Measurements from ENCODE around the gene CAMK2A. TPM values are rescaled to one million over a fixed set of nuclear protein-coding genes. Genes with fewer than 3 reads are reported as not detected.

The CAMK2A gene
- polyA plus RNA-seq, 1 experiment, result 0.37 TPM

DNA sequence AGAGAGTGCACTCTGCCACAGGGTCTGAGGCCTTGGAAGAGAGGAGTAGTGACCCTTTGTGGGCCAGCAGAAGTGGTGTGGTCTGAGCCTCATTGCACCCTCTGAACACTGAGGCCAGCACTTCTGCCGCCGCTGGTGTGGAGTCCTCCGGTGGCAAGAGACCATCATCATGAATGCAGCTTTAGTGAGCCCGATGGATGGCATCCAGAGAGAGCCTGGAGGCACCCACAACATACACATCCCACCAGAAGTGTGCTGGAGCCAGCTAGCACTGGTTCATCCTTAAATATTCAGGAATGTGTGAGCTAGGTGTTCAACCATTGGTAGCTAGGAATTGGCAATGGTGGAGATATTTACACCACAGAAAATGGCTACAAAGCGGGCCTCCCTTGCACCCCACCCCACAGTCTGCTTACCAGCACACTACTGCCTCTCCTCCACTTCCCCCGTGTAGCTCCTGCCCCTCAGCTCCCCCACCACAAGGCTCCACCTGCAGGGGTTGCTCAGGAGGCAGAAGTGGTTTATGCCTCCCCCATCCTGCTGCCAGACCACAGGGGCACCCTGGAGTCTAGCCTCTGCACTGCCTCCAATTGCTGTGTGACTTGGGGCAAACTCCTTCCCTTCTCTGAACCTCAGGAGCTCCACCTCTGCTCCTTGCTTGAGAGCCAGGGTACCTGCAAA, 83.3 kb downstream of the CAMK2A start:
- TF ChIP-seq CTCF (IDR thresholded peaks at IDR 0.05; ENCODE audit: low read depth, low read length), result no peak
- H3K4me3 ChIP-seq (ENCODE audit: low read depth, low read length), result no peak overlapping the region
- no peak overlapping the region for H3K27ac ChIP-seq (ENCODE audit: low read depth, low read length)
- POLR2A ChIA-PET, result interaction anchor here (0.5 to 0.6 kb wide), 2 partner anchors 43 to 72 kb away, joined by 3 to 4 read pairs; no protein-coding TSS in a partner anchor
- CTCF ChIA-PET, result interaction anchor here (1.3 to 2.6 kb wide), 2 partner anchors 10 to 44 kb away, joined by 6 read pairs; no protein-coding TSS in a partner anchor
- DNase-seq (ENCODE audit: low read depth, low spot score), result no peak
- no peaks in the 10 kb centered on the region; the same call in 1 of the 2 replicates for H3K9me3 ChIP-seq (ENCODE audit: control insufficient read depth, insufficient read depth, low read length)
- H3K27me3 ChIP-seq (ENCODE audit: control insufficient read depth, insufficient read depth, low read length), result no peaks in the 10 kb centered on the region

DNA sequence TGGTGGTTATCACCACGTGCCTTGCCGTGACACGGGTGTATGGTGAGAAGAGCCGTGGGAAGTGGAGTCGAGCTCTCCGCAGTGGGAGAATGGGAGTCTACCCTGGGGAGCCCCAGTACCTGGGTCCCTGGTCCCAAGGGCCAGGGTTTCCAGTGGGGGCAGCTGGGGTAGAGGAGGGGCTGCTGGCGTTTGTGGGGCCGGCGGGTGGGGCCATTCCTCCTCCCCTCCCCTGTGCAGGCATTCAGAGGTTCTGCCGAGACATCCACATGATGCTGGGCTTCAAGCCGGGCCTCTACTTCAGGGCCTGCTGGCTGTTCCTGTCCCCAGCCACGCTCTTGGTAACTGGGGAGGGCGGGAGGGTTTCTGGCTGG, 85.0 kb downstream of the CAMK2A start:
- Histone ChIP-seq H3K27me3 (ENCODE audit: control insufficient read depth, insufficient read depth, low read length) (peaks cover 8% of the 10 kb centered on the region), H3K27ac (ENCODE audit: low read depth, low read length) (no peak overlapping the region), H3K9me3 (ENCODE audit: control insufficient read depth, insufficient read depth, low read length) (no peaks in the 10 kb centered on the region), H3K4me3 (ENCODE audit: low read depth, low read length) (no peak overlapping the region)
- TF ChIP-seq CTCF (IDR thresholded peaks at IDR 0.05; ENCODE audit: low read depth, low read length), result no peak
- no peak for DNase-seq (ENCODE audit: low read depth, low spot score)
- CTCF ChIA-PET, result no interaction called here
- POLR2A ChIA-PET, result no interaction called here

- no peak overlapping the region for H3K27ac ChIP-seq (ENCODE audit: low read depth, low read length)
- POLR2A ChIA-PET, result interaction anchor here (0.7 kb wide), 1 partner anchor 1765 kb away, joined by 3 read pairs; no protein-coding TSS in a partner anchor
- H3K27me3 ChIP-seq (ENCODE audit: control insufficient read depth, insufficient read depth, low read length), result peaks cover 13% of the 10 kb centered on the region
- CTCF ChIA-PET, result no interaction called here
- peaks cover 4% of the 10 kb centered on the region; the same call in 1 of the 2 replicates for H3K9me3 ChIP-seq (ENCODE audit: control insufficient read depth, insufficient read depth, low read length)
- no peak for DNase-seq (ENCODE audit: low read depth, low spot score)
- TF ChIP-seq CTCF (IDR thresholded peaks at IDR 0.05; ENCODE audit: low read depth, low read length), result no peak
- no peak overlapping the region for H3K4me3 ChIP-seq (ENCODE audit: low read depth, low read length)
These were observed 85.6 kb downstream of the CAMK2A start for GRCh38 chr5:150203832-150204589.

GRCh38 chr5:150202501-150202900, 87.1 kb downstream of the CAMK2A start:
- no peak overlapping the region for H3K27ac ChIP-seq (ENCODE audit: low read depth, low read length)
- H3K4me3 ChIP-seq (ENCODE audit: low read depth, low read length), result no peak overlapping the region
- ChIA-PET CTCF (no interaction called here), POLR2A (interaction anchor here (0.6 kb wide), 1 partner anchor 85 kb away, joined by 6 read pairs; no protein-coding TSS in a partner anchor)
- peaks cover 4% of the 10 kb centered on the region; the same call in 1 of the 2 replicates for H3K9me3 ChIP-seq (ENCODE audit: control insufficient read depth, insufficient read depth, low read length)
- peaks cover 19% of the 10 kb centered on the region for H3K27me3 ChIP-seq (ENCODE audit: control insufficient read depth, insufficient read depth, low read length)
- no peak for TF ChIP-seq CTCF (IDR thresholded peaks at IDR 0.05; ENCODE audit: low read depth, low read length)
- DNase-seq (ENCODE audit: low read depth, low spot score), result no peak

GRCh38 chr5:150197476-150197875, 92.1 kb downstream of the CAMK2A start:
- POLR2A ChIA-PET, result no interaction called here
- peaks cover 39% of the 10 kb centered on the region for H3K27me3 ChIP-seq (ENCODE audit: control insufficient read depth, insufficient read depth, low read length)
- H3K4me3 ChIP-seq (ENCODE audit: low read depth, low read length), result no peak overlapping the region
- H3K9me3 ChIP-seq (ENCODE audit: control insufficient read depth, insufficient read depth, low read length), result peaks cover 4% of the 10 kb centered on the region; the same call in 1 of the 2 replicates
- DNase-seq (ENCODE audit: low read depth, low spot score), result no peak
- CTCF ChIA-PET, result no interaction called here
- TF ChIP-seq CTCF (IDR thresholded peaks at IDR 0.05; ENCODE audit: low read depth, low read length), result no peak
- H3K27ac ChIP-seq (ENCODE audit: low read depth, low read length), result no peak overlapping the region

Measured in AG04450 (cell line).